MM.1S (cell line): ENCODE results near the gene CPHXL.

Source experiments
- DNase-seq: peaks from one replicate; pipeline ENCODE4 v3.0.0-alpha.2; 2015
- H2AFZ ChIP-seq: fragments of 300-600 bp; sonication (generic); 2 replicates; pipeline ENCODE4 v1.6.0; 2016; ENCODE audit warnings: antibody characterized with exemption, low read length
- H3F3A ChIP-seq: fragments of 300-600 bp; sonication (generic); 2 replicates; pipeline ENCODE4 v1.6.1; 2016; ENCODE audit warnings: mild to moderate bottlenecking, antibody characterized with exemption, low read length, moderate library complexity, mixed read lengths; ENCODE audit not compliant: insufficient read depth
- H3K27ac ChIP-seq: fragments of 300-600 bp; sonication (generic); 2 replicates; pipeline ENCODE4 v1.5.1; 2016; ENCODE audit warnings: mild to moderate bottlenecking, low read length
- H3K27me3 ChIP-seq: fragments of 300-600 bp; sonication (generic); replicated peaks from 2 replicates; pipeline ENCODE4 v1.6.0; 2016; ENCODE audit warnings: low read length; ENCODE audit not compliant: insufficient read depth
- H3K36me3 ChIP-seq: fragments of 300-600 bp; sonication (generic); replicated peaks from 2 replicates; pipeline ENCODE4 v1.6.1; 2016; ENCODE audit warnings: mild to moderate bottlenecking, low read length, mixed read lengths; ENCODE audit not compliant: insufficient read depth
- H3K4me1 ChIP-seq: fragments of 300-600 bp; sonication (generic); 2 replicates; pipeline ENCODE4 v1.6.1; 2016; ENCODE audit warnings: low read length, mixed read lengths
- H3K4me2 ChIP-seq: fragments of 300-600 bp; sonication (generic); 2 replicates; pipeline ENCODE4 v1.6.0; 2016; ENCODE audit warnings: low read depth, low read length
- H3K4me3 ChIP-seq: fragments of 300-600 bp; sonication (generic); 2 replicates; pipeline ENCODE4 v1.5.1; 2016; ENCODE audit warnings: low read length, mixed read lengths
- H3K79me2 ChIP-seq: fragments of 300-600 bp; sonication (generic); 2 replicates; pipeline ENCODE4 v1.6.1; 2016; ENCODE audit warnings: mixed run types, low read length, mixed read lengths
- H3K9ac ChIP-seq: fragments of 300-600 bp; sonication (generic); 2 replicates; pipeline ENCODE4 v1.6.1; 2016; ENCODE audit warnings: low read length, mixed read lengths
- H3K9me2 ChIP-seq: fragments of 300-600 bp; sonication (generic); replicated peaks from 2 replicates; pipeline ENCODE4 v1.6.1; 2016; ENCODE audit warnings: mild to moderate bottlenecking, low read length, mixed read lengths; ENCODE audit not compliant: insufficient read depth
- H3K9me3 ChIP-seq: fragments of 300-600 bp; sonication (generic); replicated peaks from 2 replicates; pipeline ENCODE4 v1.6.1; 2016; ENCODE audit warnings: mild to moderate bottlenecking, low read length, mixed read lengths; ENCODE audit not compliant: insufficient read depth
- H4K20me1 ChIP-seq: fragments of 300-600 bp; sonication (generic); 2 replicates; pipeline ENCODE4 v1.6.1; 2016; ENCODE audit warnings: mild to moderate bottlenecking, low read length, moderate library complexity, mixed read lengths; ENCODE audit not compliant: insufficient read depth
- EZH2 ChIP-seq: fragments of 300-600 bp; sonication (generic); optimal IDR thresholded peaks from 2 replicates; pipeline ENCODE3; 2017; ENCODE audit warnings: low read depth, mild to moderate bottlenecking, antibody characterized with exemption, low read length, mixed read lengths
- EZH2phosphoT487 ChIP-seq: fragments of 300-600 bp; sonication (generic); IDR thresholded peaks from 2 replicates; pipeline ENCODE4 v1.6.1; 2018; ENCODE audit warnings: antibody characterized with exemption, low read length
- TF ChIP-seq, protein P1 (sequence below): fragments of 300-600 bp; sonication (generic); IDR thresholded peaks from 2 replicates; pipeline ENCODE4 v1.5.1; 2016; ENCODE audit warnings: antibody characterized with exemption, low read length, mixed read lengths

Gene CPHXL

GRCh38 chr16:75701361-75701760, 24.9 kb downstream of the CPHXL start, which contains the start of gene DUXB:
Gene DUXB, minus strand, starts transcription at chr16:75701461. Its CDS starts 43 bp downstream, at chr16:75701418.
- H3K27me3 ChIP-seq, result no peaks in the 10 kb centered on the region

GRCh38 chr16:75697571-75697970, 28.7 kb downstream of the CPHXL start:
- no peak for DNase-seq
- no peaks in the 10 kb centered on the region for H4K20me1 ChIP-seq
- H2AFZ ChIP-seq, result no peak overlapping the region
- no peak overlapping the region for H3K27ac ChIP-seq
- no peaks in the 10 kb centered on the region for H3K4me1 ChIP-seq
- TF ChIP-seq EZH2 (no peak), EZH2phosphoT487 (no peak)
- TF ChIP-seq, protein P1, sequence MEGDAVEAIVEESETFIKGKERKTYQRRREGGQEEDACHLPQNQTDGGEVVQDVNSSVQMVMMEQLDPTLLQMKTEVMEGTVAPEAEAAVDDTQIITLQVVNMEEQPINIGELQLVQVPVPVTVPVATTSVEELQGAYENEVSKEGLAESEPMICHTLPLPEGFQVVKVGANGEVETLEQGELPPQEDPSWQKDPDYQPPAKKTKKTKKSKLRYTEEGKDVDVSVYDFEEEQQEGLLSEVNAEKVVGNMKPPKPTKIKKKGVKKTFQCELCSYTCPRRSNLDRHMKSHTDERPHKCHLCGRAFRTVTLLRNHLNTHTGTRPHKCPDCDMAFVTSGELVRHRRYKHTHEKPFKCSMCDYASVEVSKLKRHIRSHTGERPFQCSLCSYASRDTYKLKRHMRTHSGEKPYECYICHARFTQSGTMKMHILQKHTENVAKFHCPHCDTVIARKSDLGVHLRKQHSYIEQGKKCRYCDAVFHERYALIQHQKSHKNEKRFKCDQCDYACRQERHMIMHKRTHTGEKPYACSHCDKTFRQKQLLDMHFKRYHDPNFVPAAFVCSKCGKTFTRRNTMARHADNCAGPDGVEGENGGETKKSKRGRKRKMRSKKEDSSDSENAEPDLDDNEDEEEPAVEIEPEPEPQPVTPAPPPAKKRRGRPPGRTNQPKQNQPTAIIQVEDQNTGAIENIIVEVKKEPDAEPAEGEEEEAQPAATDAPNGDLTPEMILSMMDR, result no peak
- H3K4me2 ChIP-seq, result no peak overlapping the region
- no peak overlapping the region for H3K4me3 ChIP-seq
- no peak overlapping the region for H3K9ac ChIP-seq
- H3K27me3 ChIP-seq, result no peaks in the 10 kb centered on the region
- no peaks in the 10 kb centered on the region for H3K79me2 ChIP-seq
- H3K9me3 ChIP-seq, result no peaks in the 10 kb centered on the region
- no peaks in the 10 kb centered on the region for H3K9me2 ChIP-seq
- no peaks in the 10 kb centered on the region for H3F3A ChIP-seq
- no peaks in the 10 kb centered on the region for H3K36me3 ChIP-seq

More at GRCh38 chr16:75701361-75701760, 24.9 kb downstream of the CPHXL start, which contains the start of gene DUXB:
- Histone ChIP-seq H3K27ac (no peak within 1 kb of the TSS), H3K9me2 (no peaks in the 10 kb centered on the region), H3K4me3 (no peak within 1 kb of the TSS), H2AFZ (no peak within 1 kb of the TSS), H3K4me2 (no peak within 1 kb of the TSS), H3K36me3 (no peaks in the 10 kb centered on the region), H4K20me1 (no peaks in the 10 kb centered on the region), H3K9me3 (no peaks in the 10 kb centered on the region), H3F3A (no peaks in the 10 kb centered on the region), H3K9ac (no peak within 1 kb of the TSS), H3K4me1 (no peaks in the 10 kb centered on the region), H3K79me2 (no peaks in the 10 kb centered on the region)
- no peak for DNase-seq
- TF ChIP-seq EZH2phosphoT487 (no peak), EZH2 (no peak)
- TF ChIP-seq, protein P1, result no peak

GRCh38 chr16:75695708-75696107, 30.6 kb downstream of the CPHXL start:
- no peak for DNase-seq

More at GRCh38 chr16:75695708-75696107, 30.6 kb downstream of the CPHXL start:
- Histone ChIP-seq H3F3A (no peaks in the 10 kb centered on the region), H3K4me1 (no peaks in the 10 kb centered on the region), H3K36me3 (no peaks in the 10 kb centered on the region), H3K27ac (no peak overlapping the region), H3K9me3 (no peaks in the 10 kb centered on the region), H3K9ac (no peak overlapping the region), H3K27me3 (no peaks in the 10 kb centered on the region), H2AFZ (no peak overlapping the region), H4K20me1 (no peaks in the 10 kb centered on the region), H3K9me2 (no peaks in the 10 kb centered on the region), H3K79me2 (no peaks in the 10 kb centered on the region), H3K4me2 (no peak overlapping the region), H3K4me3 (no peak overlapping the region)
- TF ChIP-seq EZH2 (no peak), EZH2phosphoT487 (no peak)
- TF ChIP-seq, protein P1, result peak; percentile 10; the same call in 1 of the 2 replicates
